Measurements from ENCODE around the gene HELZ. TPM values are rescaled to one million over a fixed set of nuclear protein-coding genes. Genes with fewer than 3 reads are reported as not detected.

The HELZ gene
- polyA plus RNA-seq, 6 donors from 2014 or later, result 34.5 to 94.7 (median 75.5) TPM

DNA sequence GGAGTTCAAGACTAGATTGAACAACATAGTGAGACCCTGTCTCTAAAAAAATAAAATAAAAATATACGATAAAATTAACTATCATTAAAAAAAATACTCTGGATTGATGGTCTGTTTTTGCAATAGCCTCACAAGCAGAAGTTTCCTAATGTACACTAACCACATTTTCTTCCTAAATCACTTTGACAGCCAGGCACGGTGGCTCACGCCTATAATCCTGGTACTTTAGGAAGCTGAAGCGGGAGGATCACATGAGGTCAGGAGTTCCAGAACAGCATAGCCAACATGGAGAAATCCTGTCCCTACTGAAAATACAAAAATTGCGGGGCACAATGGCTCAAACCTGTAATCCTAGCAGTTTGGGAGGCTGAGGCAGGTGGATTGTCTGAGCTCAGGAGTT, 64.7 kb downstream of the HELZ start:
- peaks cover 0 to 9% of the 10 kb centered on the region in 2 donors for H3K36me3 Mint-ChIP-seq
- H3K27ac Mint-ChIP-seq, result peak overlapping the region in 1 of 6 donors; percentile 42
- ATAC-seq (ENCODE audit: low read depth in 2 of 2) (no peak), DNase-seq (no peak)
- no peaks in the 10 kb centered on the region for H3K4me1 Mint-ChIP-seq
- H3K4me3 Mint-ChIP-seq, result no peak overlapping the region
- no peaks in the 10 kb centered on the region for H3K27me3 Mint-ChIP-seq
- H3K9me3 Mint-ChIP-seq, result no peaks in the 10 kb centered on the region

GRCh38 chr17:67178555-67178954, 66.4 kb downstream of the HELZ start:
- DNase-seq, result no peak
- no peaks in the 10 kb centered on the region for H3K27me3 Mint-ChIP-seq
- no peak for ATAC-seq (ENCODE audit: low read depth in 2 of 2)
- H3K4me1 Mint-ChIP-seq, result no peaks in the 10 kb centered on the region
- no peak overlapping the region for H3K27ac Mint-ChIP-seq
- no peak overlapping the region for H3K4me3 Mint-ChIP-seq
- peaks cover 0 to 9% of the 10 kb centered on the region in 2 donors for H3K36me3 Mint-ChIP-seq
- H3K9me3 Mint-ChIP-seq, result no peaks in the 10 kb centered on the region

- ATAC-seq (ENCODE audit: low read depth in 2 of 2) (no peak), DNase-seq (no peak)
- Mint-ChIP-seq H3K27me3 (no peaks in the 10 kb centered on the region), H3K4me3 (no peak overlapping the region), H3K27ac (no peak overlapping the region), H3K36me3 (peaks cover 0 to 9% of the 10 kb centered on the region in 2 donors), H3K4me1 (peaks cover 0 to 2% (median 0%) of the 10 kb centered on the region in 3 donors), H3K9me3 (no peaks in the 10 kb centered on the region)
These were observed 67.3 kb downstream of the HELZ start for GRCh38 chr17:67177732-67178131.

- no peak for ATAC-seq (ENCODE audit: low read depth in 2 of 2)
- Mint-ChIP-seq H3K27ac (peak overlapping the region in 1 of 6 donors; percentile 51), H3K4me1 (peaks cover 12 to 19% (median 14%) of the 10 kb centered on the region in 3 donors), H3K36me3 (peaks cover 7 to 25% of the 10 kb centered on the region in 2 donors), H3K9me3 (no peaks in the 10 kb centered on the region), H3K27me3 (no peaks in the 10 kb centered on the region), H3K4me3 (no peak overlapping the region)
- no peak for DNase-seq
These were observed 70.8 kb downstream of the HELZ start for GRCh38 chr17:67174190-67174589.

- Mint-ChIP-seq H3K27ac (peak overlapping the region in 3 of 6 donors; percentile 14 to 86 (median 33)), H3K27me3 (no peaks in the 10 kb centered on the region), H3K4me3 (no peak overlapping the region), H3K4me1 (peaks cover 12 to 19% (median 14%) of the 10 kb centered on the region in 3 donors), H3K9me3 (no peaks in the 10 kb centered on the region), H3K36me3 (peaks cover 7 to 16% of the 10 kb centered on the region in 2 donors)
- no peak for DNase-seq
- peak in 1 of 2 donors; percentile 45 for ATAC-seq (ENCODE audit: low read depth in 2 of 2)
These were observed 73.4 kb downstream of the HELZ start for GRCh38 chr17:67171560-67171959.

DNA sequence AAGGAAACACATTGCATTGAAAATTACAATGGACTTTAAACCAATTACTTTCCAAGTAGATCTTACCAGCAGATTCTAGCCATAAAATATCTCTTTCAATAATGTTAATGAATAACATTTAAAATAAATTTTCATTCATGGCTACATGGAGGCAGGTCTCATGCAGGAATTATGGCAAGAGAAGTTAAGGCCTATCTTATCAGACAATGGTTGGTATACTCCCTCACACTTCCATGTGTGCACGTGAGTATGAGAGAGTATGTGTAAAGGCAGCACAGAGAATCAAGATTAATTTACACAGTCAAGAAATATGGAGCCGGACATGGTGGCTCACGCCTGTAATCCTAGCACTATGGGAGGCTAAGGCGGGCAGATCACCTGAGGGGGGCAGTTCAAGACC, 76.5 kb downstream of the HELZ start:
- no peak for ATAC-seq (ENCODE audit: low read depth in 2 of 2)

GRCh38 chr17:67165201-67165600, 79.8 kb downstream of the HELZ start:
- Mint-ChIP-seq H3K9me3 (no peaks in the 10 kb centered on the region), H3K27me3 (no peaks in the 10 kb centered on the region)
- no peak for DNase-seq

More for the DNA sequence above, 76.5 kb downstream of the HELZ start:
- Mint-ChIP-seq H3K36me3 (peaks cover 19 to 34% of the 10 kb centered on the region in 2 donors), H3K27ac (no peak overlapping the region), H3K4me3 (no peak overlapping the region), H3K27me3 (no peaks in the 10 kb centered on the region), H3K4me1 (peaks cover 12 to 19% (median 14%) of the 10 kb centered on the region in 3 donors), H3K9me3 (no peaks in the 10 kb centered on the region)
- no peak for DNase-seq

DNA sequence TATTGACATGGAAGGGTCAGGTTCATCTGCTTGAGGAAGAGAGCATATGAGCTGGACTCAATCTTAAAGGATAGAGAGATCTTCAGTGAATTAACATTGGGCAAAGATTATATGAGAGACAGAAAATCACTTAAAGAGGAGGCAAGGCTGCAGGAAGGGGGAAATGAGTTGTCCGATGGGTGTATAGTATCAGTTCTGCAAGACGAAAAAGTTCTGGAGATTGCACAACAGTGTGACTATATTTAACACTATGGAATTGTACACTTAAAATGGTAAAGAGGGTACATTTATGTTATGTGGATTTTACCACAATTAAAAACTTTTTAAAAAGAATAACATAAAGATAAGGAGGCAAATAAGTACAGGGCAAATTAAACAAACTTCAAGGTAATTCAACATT, 80.7 kb downstream of the HELZ start:
- no peak for DNase-seq

More at GRCh38 chr17:67165201-67165600, 79.8 kb downstream of the HELZ start:
- no peak for ATAC-seq (ENCODE audit: low read depth in 2 of 2)
- H3K27ac Mint-ChIP-seq, result peak overlapping the region in 1 of 6 donors; percentile 13
- no peaks in the 10 kb centered on the region for H3K4me1 Mint-ChIP-seq
- H3K36me3 Mint-ChIP-seq, result peaks cover 18% of the 10 kb centered on the region in 2 donors
- H3K4me3 Mint-ChIP-seq, result no peak overlapping the region

DNA sequence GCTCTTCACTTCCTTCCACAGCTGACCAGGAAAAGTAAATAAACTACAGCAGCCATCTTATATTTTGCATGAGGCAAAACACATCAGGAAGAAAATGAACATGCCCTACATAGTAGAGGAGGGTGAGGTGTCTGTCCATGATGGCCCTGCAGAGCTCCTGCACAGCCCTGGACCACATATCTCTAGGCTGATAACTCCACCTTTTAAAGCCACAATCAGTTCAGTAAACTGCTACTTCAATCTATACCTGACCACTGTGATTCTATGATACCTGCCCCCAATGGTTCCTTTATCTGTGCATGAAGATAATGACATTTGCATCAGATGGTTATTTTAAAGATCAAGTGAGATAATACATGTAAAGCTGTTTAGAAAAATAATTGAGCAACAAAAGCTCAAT, 82.2 kb downstream of the HELZ start:
- Mint-ChIP-seq H3K27ac (peak overlapping the region in 1 of 6 donors; percentile 3), H3K4me3 (no peak overlapping the region), H3K27me3 (no peaks in the 10 kb centered on the region), H3K4me1 (no peaks in the 10 kb centered on the region), H3K9me3 (no peaks in the 10 kb centered on the region), H3K36me3 (peaks cover 18 to 27% of the 10 kb centered on the region in 2 donors)
- DNase-seq, result no peak
- ATAC-seq (ENCODE audit: low read depth in 2 of 2), result no peak

More for the DNA sequence above, 80.7 kb downstream of the HELZ start:
- Mint-ChIP-seq H3K4me1 (no peaks in the 10 kb centered on the region), H3K27ac (peak overlapping the region in 2 of 6 donors; percentile 7 to 66), H3K27me3 (no peaks in the 10 kb centered on the region), H3K9me3 (no peaks in the 10 kb centered on the region), H3K4me3 (peak overlapping the region in 1 of 8 donors; percentile 17), H3K36me3 (peaks cover 18% of the 10 kb centered on the region in 2 donors)
- ATAC-seq (ENCODE audit: low read depth in 2 of 2), result no peak

GRCh38 chr17:67161573-67161972, 83.4 kb downstream of the HELZ start:
- no peak for ATAC-seq (ENCODE audit: low read depth in 2 of 2)
- Mint-ChIP-seq H3K27ac (no peak overlapping the region), H3K4me1 (peaks cover 0 to 5% (median 0%) of the 10 kb centered on the region in 3 donors), H3K27me3 (no peaks in the 10 kb centered on the region), H3K36me3 (peaks cover 24 to 35% of the 10 kb centered on the region in 2 donors), H3K4me3 (no peak overlapping the region), H3K9me3 (no peaks in the 10 kb centered on the region)
- no peak for DNase-seq

DNA sequence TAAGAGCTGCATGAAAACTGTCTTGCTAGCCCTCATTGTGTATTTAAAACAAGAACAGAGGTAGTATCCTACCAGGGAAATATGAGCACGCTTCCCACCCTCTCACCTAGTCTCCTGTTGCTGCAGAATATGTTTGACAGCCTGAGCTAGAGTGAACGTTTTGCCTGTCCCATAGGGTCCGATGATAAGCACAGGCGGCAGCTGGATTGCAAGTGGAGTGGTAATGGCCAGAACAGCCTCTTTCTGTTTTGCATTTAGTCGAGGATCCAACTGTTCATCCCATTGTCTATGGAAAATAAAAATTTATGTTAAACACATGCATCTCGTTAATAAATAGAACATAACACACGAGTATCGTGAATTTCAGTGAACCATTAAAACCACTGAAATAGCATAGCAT, 84.2 kb downstream of the HELZ start:
- Mint-ChIP-seq H3K27me3 (no peaks in the 10 kb centered on the region), H3K36me3 (peaks cover 29 to 39% of the 10 kb centered on the region in 2 donors), H3K4me3 (no peak overlapping the region), H3K9me3 (no peaks in the 10 kb centered on the region), H3K4me1 (peaks cover 0 to 9% (median 0%) of the 10 kb centered on the region in 3 donors), H3K27ac (no peak overlapping the region)
- no peak for DNase-seq
- ATAC-seq (ENCODE audit: low read depth in 2 of 2), result no peak

- DNase-seq (no peak), ATAC-seq (ENCODE audit: low read depth in 2 of 2) (no peak)
- peaks cover 0 to 2% (median 0%) of the 10 kb centered on the region in 7 donors for H3K9me3 Mint-ChIP-seq
- peak overlapping the region in 3 of 6 donors; percentile 10 to 29 (median 16) for H3K27ac Mint-ChIP-seq
- H3K36me3 Mint-ChIP-seq, result peaks cover 22 to 33% of the 10 kb centered on the region in 2 donors
- no peaks in the 10 kb centered on the region for H3K27me3 Mint-ChIP-seq
- H3K4me1 Mint-ChIP-seq, result peaks cover 0 to 9% (median 0%) of the 10 kb centered on the region in 3 donors
- H3K4me3 Mint-ChIP-seq, result no peak overlapping the region
These were observed 87.0 kb downstream of the HELZ start for GRCh38 chr17:67157732-67158639.

DNA sequence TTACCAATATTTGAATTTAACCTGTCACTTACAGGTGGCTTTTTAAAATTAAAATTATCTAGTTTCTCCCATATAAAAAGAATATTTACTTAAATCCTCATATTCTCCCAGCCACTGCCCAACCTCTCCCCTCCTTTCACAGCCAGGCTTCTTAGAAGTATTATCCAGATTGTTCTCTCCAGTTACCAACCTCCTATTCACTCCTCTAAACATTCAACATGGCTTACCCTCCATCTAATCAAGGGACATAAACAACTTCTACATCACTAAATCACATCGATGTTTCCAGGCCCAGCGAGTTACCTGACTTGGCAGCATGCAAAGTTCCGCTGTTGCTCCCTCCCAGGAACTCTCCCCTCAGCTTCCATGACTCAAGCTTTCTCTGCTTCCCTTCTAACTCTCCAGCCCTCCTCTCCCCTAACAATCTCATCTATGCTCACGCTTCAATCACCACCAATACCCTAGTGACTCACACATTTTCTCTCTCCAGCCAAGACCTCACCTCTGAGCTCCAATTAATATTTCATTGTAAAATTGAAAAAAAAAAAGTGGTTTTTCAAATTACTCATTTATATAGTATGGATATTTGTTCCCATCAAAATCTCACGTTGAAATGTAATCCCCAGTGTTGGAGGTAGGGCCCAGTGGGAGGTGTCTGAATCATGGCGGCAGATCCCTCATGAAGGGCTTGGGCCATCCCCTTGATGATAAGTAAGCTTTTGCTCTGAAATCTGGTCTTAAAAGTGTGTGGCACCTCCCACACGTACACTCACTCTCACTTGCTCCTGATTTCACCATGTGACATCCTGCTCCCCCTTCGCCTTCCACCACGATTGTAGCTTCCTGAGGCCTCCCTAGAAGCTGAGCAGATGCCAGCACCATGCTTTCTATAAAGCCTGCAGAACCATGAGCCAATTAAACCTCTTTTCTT, 88.5 kb downstream of the HELZ start:
- H3K36me3 Mint-ChIP-seq, result peaks cover 34 to 40% of the 10 kb centered on the region in 2 donors
- DNase-seq, result no peak
- H3K4me1 Mint-ChIP-seq, result peaks cover 0 to 9% (median 0%) of the 10 kb centered on the region in 3 donors
- H3K9me3 Mint-ChIP-seq, result peaks cover 0 to 2% (median 0%) of the 10 kb centered on the region in 7 donors
- no peak overlapping the region for H3K4me3 Mint-ChIP-seq
- peak overlapping the region in 1 of 6 donors; percentile 57 for H3K27ac Mint-ChIP-seq
- no peak for ATAC-seq (ENCODE audit: low read depth in 2 of 2)
- no peaks in the 10 kb centered on the region for H3K27me3 Mint-ChIP-seq

Measured in naive B cell (primary cell).